GM21381 (cell line): ENCODE measurements around the gene CBY1.

Source experiments
- ATAC-seq: cut with Tn5 transposase; IDR thresholded peaks from one replicate; pipeline ENCODE4 v1.9.1; 2021; ENCODE audit warnings: mild to moderate bottlenecking, moderate library complexity; ENCODE audit not compliant: unreplicated experiment

CBY1 gene

GRCh38 chr22:38649841-38650522, 6.5 kb upstream of the CBY1 start:
- ATAC-seq: no peak

- ATAC-seq: no peak
Measured at GRCh38 chr22:38652859-38653258, 3.6 kb upstream of the CBY1 start.

DNA sequence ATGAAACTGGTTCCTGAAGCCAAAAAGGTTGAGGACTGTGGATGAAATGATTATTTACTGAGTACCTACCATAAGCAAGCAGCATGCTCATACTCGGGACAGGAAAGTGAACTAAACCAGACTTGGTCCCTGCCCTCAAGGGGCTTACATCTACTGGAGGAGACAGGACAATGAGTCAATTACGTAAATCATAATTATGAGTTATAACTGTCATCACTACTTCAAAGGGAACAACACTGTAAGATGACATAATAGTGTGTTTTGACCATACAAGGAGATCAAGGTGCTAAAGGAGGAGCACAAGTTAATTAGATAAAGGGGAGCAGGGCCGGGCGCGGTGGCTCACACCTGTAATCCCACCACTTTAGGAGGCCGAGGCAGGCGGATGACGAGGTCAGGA, 2.7 kb upstream of the CBY1 start:
- no peak for ATAC-seq

GRCh38 chr22:38655519-38656255, 751 bp upstream of the CBY1 start:
- no peak for ATAC-seq

- ATAC-seq: peak; percentile 41
Measured at GRCh38 chr22:38657045-38657909, 839 bp downstream of the CBY1 start.

DNA sequence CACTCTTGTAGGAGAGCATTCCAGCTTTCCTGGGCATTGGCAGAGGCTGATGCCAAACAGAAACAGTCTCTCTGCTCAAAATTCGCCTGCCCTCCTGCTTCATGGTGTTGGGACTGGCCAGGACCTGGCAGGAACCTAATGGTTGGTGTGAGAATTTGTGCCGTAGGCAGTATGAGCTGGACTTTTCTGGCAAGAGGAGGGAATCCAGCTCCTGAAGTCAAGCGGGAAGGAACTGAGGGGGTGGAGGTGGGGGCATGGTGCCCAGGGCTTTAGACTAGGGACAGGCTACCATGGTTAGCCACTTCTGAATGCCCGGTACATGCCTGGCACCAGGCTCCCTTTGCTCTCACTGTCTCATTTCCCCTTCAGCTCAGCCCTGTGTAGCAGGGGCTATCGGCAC, 18.4 kb downstream of the CBY1 start:
- ATAC-seq: no peak

DNA sequence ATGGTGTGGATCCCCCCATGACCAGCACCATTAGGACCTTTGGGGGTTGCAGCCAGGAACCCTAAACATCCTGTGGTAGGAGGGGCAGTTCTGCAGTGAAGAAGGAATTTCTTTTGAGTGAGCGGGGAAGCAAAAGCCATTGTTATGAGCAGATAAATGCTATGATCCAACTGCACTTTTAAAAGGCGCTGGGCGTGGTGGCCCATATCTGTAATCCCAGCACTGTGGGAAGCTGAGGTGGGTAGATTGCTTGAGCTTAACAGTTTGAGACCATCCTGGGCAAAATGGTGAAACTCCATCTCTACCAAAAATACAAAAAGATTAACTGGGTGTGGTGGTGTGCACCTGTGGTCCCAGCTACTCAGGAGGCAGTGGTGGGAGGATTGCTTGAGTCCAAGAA, 19.4 kb downstream of the CBY1 start:
- no peak for ATAC-seq

DNA sequence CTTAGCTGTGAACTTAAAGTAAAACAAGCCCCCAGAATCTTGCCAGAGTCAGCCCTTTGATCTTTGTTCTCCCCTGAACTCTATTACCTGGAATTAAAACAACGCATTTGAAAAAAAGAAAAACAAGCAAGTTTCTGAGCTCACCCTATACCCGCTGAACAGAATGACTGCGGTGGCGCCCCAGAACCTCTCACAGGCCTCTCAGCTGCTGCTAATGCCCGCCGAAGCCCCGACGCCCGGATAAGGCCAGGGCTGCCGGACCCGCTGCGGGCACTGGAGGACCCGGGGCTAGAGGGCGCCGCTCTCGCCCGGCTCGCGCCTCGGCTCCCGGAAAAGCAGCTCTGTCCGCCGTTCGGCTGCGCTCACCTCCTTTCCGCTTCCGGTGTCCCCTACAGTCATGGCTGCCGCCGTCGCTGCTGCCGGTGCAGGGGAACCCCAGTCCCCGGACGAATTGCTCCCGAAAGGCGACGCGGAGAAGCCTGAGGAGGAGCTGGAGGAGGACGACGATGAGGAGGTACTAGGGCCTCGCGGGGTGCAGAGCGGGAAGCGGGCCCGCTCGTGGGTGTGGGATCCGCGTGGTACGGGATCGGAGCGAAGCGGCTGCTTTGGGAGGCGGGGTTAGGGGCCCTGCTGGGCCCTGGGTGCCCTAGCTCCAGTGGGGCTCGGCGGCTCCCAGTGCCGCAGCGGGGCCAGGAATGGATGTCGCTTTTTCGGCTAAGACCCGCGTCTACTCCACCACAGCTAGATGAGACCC, 25.3 kb downstream of the CBY1 start, which contains the start of gene TOMM22:
TOMM22 (plus strand) TSS at position 376 of the 754 bp plus-strand sequence; CDS start at position 398, 22 bp downstream.
- peak; percentile 97 for ATAC-seq

GRCh38 chr22:38684895-38685294, 28.5 kb downstream of the CBY1 start:
- ATAC-seq: no peak

- ATAC-seq: no peak
Measured at GRCh38 chr22:38685761-38686160, 29.3 kb downstream of the CBY1 start.

- ATAC-seq: no peak
Measured at GRCh38 chr22:38689651-38690050, 33.2 kb downstream of the CBY1 start.

DNA sequence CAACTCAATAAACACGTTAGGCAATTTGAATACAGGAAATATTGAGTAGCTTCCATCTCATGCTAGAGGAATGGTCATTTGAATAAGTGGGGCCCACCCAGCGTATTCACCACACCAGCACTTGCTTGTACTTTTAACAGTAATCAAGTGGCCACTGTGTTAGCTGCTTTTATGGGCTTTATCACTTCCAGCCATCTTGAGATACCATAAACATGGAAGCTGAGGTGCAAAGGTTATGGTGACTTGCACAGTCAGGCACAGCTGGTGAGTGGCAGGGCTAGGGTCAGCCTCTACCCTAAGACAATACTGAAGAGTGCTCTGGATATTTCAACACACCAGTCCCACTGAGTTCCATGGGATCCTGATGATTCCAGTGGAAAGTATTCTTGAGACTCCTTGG, 37.6 kb downstream of the CBY1 start:
- no peak for ATAC-seq

- no peak for ATAC-seq
Measured at GRCh38 chr22:38694940-38695339, 38.5 kb downstream of the CBY1 start.

GRCh38 chr22:38696606-38697424, 40.4 kb downstream of the CBY1 start:
- ATAC-seq: no peak

GRCh38 chr22:38697425-38698089, 41.1 kb downstream of the CBY1 start:
- no peak for ATAC-seq

DNA sequence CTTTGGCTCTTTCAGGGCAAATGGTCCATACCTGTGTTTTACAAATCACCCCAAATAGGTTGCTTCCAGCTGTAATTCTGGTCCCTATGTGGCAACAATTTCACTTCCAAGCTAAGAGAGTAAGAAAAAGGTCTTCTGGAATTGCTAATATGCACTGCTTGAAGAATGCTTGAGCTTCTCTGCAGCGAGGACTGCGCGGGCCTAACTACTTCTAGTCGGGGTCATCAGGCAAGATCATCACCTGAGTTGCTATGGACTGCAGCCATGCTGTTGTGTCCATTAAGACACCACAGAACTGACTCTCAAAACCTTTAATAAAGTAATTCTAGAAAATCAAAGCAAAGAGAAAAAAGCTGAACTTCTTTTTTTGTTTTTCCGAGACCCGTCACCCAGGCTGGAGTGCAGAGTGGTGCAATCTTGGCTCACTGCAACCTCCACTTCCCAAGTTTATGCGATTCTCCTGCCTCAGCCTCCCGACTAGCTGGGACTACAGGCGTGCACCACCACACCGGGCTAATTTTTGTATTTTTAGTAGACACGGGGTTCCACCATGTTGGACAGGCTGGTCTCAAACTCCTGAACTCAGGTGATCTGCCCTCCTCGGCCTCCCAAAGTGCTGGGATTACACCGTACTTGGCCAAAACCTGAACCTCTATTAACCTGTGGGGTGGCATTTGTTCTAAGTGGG, 42.1 kb downstream of the CBY1 start:
- no peak for ATAC-seq

GRCh38 chr22:38699143-38699542, 42.7 kb downstream of the CBY1 start:
- no peak for ATAC-seq

DNA sequence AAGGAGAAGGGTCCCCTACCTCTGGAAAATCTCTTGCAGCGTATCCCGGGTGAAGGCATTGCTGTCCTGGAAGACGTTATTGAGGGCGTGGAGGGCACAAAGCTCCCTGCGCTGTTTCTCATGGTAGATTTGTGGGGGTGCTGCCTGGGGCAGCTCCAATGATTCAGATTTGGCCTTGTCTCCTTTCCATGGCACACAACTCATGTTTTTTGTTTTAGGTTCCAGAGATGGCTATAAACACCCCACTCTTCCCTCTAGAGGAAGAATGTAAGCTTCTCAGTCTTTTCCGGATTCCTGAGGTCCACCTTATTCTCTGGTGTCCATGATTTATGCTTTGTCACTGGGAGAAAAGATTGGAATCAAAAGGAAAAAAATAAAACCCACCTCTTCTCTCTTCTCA, 43.3 kb downstream of the CBY1 start:
- ATAC-seq: no peak

- no peak for ATAC-seq
Measured at GRCh38 chr22:38700270-38700788, 43.9 kb downstream of the CBY1 start.
